Dermis blood vessel endothelial cell (primary cell): Measurements from ENCODE around the gene SOX6. TPM values are rescaled to one million over a fixed set of nuclear protein-coding genes. Genes with fewer than 3 reads are reported as not detected.
"Not testable (repeated sequence)": the region's sequence is repeated elsewhere in the genome, so short reads cannot be mapped to it uniquely, and the experiment has no call there.

ENCODE experiments used
- DNase-seq: peaks from one replicate; pipeline ENCODE4 v3.0.0; 2010
- total RNA-seq: library from RNA; depleted of rRNA; stranded (reverse); fragments of >200 nt; gene quantifications from 2 replicates; pipeline ENCODE4 v1.2.3, GENCODE V29; 2014

The SOX6 gene
- total RNA-seq, 1 donor from 2014 or later, result under 0.01 TPM

GRCh38 chr11:16141162-16141561 is 215.2 kb downstream of the SOX6 start:
- DNase-seq, result not testable (repeated sequence)

- DNase-seq, result no peak
Measured at GRCh38 chr11:16136792-16137390, 219.5 kb downstream of the SOX6 start.

- DNase-seq, result peak; percentile 1
Measured at GRCh38 chr11:16133867-16134266, 222.5 kb downstream of the SOX6 start.

- no peak for DNase-seq
Measured at GRCh38 chr11:16127732-16128131, 228.6 kb downstream of the SOX6 start.

DNA sequence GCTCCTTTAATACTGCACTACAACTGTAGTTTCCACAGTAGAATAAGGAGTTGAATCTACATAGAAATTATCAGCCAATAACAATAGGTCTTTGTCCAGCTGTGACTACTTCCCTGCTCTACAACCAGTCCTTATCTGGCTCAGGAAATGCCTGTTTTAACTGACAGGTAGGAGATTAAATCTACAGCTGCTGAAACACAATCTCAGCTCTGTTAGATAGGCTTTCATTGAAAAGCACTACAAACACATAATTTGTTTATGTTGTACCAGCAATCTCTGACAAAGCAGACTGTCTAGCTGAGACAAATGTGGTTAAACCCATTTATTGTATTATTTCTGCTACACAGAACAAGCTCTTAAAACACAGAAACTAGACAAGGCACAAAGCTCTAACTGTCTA is 230.0 kb downstream of the SOX6 start:
- DNase-seq, result no peak

GRCh38 chr11:16125796-16126195 is 230.6 kb downstream of the SOX6 start:
- no peak for DNase-seq

GRCh38 chr11:16124390-16124789 is 232.0 kb downstream of the SOX6 start:
- no peak for DNase-seq

DNA sequence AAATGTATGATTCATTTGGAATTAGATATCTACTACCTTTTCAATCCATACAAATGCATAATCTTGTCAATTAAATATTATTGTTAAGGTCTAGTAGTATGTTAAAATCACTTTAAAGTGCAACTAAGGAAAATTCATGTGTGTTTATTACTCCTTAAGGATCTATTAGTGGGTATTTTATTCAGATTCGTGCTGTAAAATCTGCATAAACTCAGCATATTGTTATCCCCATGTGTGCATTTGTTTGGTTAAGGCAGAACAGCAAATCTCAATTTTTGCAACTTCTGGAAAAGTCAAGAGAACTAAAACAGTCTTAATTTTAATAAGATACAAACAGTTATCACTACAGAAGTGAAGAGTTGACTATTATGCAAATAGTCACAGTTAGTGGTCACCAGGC is 234.5 kb downstream of the SOX6 start:
- DNase-seq, result no peak

GRCh38 chr11:16120008-16120407 is 236.3 kb downstream of the SOX6 start:
- DNase-seq, result no peak

DNA sequence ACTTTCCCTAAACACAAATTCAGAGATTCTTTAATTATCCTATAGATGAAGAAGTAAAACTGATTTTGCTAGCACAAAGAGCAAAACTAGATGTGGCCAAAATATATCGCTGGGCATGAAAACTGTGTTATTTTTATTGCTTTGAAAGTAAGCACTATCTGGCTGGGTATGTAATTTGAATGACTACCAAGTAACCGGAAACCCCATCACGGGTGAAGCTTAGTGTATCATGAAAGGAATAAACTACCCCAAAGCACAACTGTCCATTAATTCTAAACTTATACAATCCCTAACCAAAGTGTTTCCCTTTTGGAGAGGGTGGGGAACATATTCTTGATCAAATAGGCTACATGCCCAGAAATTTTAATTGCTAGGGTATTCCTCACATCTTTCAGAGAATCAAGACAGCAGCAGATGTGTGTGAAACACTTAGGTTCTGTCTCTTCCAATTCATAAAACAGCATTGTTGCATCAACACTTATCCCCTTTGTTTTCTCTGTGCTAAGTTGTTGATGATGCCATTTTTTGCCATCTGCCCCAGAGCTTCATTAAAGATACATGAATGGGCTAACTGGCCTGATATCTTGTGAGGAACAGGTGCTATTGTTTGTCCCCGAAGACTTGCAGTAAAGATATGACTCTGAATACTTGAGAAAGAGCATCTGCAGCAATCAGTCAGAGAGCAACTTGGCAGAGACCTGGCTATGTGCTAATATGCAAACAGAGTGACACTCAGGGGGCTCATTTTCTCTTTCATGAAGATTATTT is 238.2 kb downstream of the SOX6 start:
- no peak for DNase-seq

GRCh38 chr11:16114978-16115871 is 241.1 kb downstream of the SOX6 start:
- DNase-seq, result no peak

DNA sequence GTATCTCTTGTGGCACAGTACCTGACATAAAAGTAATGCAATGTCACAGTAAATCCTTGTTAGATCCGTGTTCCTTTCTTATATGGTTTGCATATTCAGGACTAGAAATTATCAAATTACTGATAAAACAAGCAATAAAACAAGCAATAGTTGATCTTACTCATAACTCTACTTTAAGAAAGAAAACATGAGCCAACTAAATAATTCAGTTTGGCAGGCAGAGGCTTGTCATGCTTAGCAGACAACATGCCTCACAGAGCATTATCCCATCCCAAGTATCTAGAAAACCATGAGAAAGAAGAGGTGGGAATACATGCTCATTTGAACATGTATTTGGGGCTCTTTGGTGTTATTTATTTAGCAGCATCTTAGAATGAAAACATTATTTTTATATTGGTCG is 241.9 kb downstream of the SOX6 start:
- DNase-seq, result no peak

DNA sequence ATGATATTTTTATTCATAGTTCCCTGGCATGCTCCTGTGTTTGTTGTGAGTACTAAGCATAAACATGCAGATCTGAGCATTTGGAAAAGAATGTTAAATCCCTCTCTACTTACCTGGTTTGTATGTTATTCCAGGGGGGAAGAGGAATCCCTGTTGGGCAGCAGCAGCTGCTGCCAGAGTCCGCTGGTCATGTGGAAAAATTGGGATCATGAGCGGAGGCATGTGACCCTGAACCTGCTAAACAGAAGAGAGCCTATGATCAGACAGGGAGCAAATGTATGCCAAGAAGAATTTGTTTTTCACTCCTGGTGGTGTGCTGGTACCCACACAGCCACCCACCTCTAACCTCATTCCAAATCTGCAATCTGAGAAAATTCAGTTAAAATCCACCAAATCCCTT is 244.7 kb downstream of the SOX6 start:
- DNase-seq, result no peak

- DNase-seq, result no peak
Measured at GRCh38 chr11:16110886-16111285, 245.5 kb downstream of the SOX6 start.

- no peak for DNase-seq
Measured at GRCh38 chr11:16099343-16099900, 256.9 kb downstream of the SOX6 start.

DNA sequence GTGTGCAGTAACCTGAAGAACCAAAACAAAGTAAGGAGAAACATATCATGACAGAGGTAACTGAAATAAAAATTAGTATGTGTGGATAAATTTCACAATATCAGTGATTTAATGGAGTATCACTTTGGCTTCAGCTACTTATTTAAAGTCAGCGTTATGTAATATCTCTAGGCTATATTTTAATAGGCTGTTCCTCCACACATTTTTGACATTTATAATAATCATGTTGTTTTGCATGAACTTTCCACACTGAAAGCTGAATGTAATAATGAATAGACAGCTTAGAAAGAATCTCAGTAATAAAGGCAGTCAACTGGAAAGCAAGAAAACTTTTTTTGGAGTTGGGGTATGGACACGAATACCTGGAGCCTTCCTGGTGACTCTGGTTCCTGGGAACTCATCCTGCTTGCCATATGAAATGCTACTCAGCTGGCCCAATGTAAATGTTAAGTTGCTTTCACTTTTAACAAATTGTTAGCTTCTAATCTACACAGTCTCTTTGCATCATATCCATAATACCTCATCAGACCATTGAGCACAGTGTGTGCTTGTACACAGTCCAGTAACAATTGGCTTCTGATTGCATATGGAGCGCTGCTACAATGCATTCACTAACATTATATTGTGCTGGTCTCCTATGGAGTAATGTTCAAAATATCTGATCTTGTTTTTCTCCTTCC is 257.7 kb downstream of the SOX6 start:
- no peak for DNase-seq

DNA sequence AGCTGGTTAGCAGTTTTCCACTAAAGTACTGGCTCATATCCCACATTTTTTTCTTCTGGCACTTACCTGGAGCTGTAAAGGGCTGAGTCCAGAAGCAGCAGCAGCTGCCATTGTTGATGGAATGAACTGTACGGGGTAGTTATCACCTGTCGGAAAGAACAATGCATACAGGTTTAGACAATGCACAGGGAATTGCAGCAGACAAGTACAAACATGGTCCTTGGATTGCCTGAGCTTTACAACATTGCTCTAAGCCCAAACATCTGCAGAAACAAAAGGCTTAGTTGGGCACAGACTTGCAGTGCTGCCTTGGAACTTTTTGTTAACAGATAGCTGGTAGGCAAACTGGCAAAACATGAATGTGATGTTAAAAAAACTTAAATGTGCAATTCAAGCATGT is 258.8 kb downstream of the SOX6 start:
- DNase-seq, result no peak

DNA sequence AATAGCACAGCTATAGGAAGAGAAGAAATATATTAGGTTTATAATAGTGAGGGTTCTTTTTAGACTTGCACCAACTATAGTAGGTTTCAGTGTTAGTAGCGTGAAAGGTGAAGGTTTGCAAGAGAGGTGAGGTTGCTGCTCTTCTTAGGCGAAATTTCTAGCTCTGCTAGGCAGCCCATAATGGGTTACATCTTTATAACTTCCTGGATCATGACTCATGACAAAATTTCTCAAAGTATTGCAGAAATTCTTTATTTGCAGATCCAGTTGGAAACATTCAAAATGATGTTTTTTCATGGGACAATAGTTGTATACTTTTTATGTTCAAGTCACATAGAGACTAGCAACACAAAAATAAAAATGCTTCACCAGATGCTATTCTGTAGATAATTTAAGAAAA is 260.0 kb downstream of the SOX6 start:
- no peak for DNase-seq

GRCh38 chr11:16095756-16096155 is 260.6 kb downstream of the SOX6 start:
- no peak for DNase-seq

DNA sequence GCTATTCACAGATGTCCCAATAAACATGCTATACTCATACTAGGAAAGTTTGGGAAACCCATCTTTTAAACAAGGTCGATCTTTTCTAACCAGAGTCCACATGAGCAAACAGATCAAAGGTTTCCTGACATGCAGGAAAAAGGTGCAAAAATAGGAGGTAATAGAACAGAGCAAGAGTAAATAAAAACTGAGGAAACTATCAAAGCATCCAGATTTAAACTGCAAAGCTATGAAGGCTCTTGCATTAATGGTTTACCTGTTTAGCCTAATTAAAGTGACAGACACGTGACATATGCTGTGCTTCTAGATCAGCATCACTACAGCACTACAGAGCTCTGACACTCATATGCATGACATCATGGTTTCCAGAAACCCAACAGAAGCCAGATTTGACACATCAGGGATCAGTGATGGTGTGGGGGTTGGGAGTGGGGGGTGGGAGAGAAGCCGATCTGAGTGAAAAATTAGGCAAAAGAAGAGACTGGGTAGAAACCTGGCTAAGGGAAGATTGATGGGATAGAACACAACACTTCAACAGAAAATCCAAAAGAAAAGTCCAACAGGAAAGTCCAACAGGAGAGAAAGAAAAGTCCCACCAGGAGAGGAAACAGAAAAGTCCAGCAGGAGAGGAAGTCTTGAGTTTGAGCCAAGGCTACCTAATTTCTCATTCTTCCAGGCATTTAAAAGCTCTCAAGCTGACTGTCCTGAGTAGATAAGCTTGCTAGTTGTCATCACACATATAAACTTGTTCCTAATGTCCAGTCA is 262.3 kb downstream of the SOX6 start:
- DNase-seq, result no peak

- DNase-seq, result no peak
Measured at GRCh38 chr11:16091862-16092261, 264.5 kb downstream of the SOX6 start.

DNA sequence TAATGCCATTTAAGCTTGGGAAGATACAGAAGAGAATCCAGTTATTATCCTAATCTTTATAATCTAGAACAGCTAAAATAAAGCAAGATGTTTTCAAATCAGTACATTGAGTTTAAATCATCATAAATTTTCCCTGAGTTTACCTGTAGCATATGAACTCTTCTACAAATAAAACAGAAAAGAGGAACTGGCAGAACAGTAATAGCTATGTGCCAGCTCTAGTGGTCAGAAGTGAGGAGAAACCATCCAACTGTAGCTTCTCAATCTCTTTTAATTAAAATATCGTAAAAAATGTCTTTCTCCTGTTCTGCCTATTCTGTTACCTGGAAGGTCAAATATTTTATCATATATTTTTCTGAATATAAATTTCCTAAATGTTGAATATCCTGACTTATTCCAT is 266.9 kb downstream of the SOX6 start:
- no peak for DNase-seq
